Measurements from ENCODE around the gene SYT2.

SYT2 gene

DNA sequence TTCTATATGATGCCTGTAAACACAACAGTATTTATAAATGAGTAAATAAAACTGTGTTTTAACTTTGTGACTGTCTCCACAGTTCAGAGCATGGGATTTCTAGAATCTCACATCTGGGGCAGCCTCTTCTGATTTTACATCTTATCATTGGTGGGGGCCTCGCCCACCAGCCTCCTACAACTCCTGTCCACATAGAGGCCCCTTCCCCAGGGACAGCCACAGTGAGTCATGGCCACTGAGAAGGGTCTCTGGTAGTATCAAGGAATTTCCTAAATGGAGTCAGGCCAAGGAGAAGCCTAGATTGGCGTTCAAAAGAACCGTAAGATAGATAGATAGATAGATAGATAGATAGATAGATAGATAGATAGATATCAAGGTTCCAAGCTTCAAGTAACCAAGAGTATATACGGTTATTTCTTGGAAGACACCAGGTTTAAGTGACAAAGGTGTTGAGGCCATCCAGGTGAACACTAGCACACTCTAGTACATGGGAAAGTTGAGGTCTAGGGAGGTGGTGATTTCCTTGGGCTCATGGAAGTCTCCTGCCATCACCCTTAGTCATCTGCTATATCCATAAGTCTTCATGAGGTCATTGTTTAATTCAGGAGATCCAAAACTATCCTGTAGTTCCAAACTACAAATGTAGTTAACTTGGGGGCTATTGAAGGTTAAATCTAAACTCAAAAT lies 121.6 kb downstream of the SYT2 start:
- DNase-seq: no peak
- H3K9me3 ChIP-seq: no peaks in the 10 kb centered on the region
- TF ChIP-seq CTCF (IDR thresholded peaks at IDR 0.05): no peak
- intact Hi-C loops (cut with DNase I; ENCODE audit: low total_unique reads): no loop called here
- H3K4me3 ChIP-seq: no peak overlapping the region
- no peaks in the 10 kb centered on the region for H3K27me3 ChIP-seq
- peaks cover 16 to 28% (median 23%) of the 10 kb centered on the region in 3 donors for H3K36me3 ChIP-seq
- H3K4me1 ChIP-seq: peaks cover 9 to 94% (median 77%) of the 10 kb centered on the region in 4 donors
- H3K27ac ChIP-seq: peak overlapping the region; percentile 77 to 82

DNA sequence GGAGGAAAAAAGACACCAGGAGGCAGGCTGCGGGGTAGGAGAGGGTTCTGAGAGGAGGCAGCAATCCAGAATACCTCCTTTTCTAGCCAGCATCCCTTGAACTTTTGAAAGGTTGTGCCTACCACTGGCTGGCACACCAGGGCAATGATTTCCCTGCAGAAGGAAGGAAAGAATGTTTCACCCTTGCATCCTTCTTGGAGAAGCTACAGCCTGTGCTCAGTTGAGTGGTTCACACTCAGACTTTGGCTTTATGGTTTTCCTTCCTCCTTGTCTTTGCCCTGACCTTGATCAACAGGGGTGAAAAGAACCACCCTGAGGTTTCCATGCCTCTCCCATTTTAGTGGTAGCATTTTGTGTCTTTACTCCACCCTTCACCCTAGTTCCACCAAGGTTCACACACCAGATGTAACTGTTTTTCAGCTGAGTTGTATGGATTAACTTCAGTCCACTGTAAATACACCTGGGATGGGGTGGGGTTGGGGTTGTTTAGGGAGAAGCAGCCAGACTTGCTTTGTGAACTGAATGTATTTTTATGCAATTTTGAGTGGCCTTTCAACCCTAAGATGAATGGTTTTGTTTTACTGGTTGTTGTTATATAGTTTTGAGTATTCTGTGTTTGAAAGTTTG lies 122.3 kb downstream of the SYT2 start:
- DNase-seq: no peak
- Histone ChIP-seq H3K9me3 (no peaks in the 10 kb centered on the region), H3K4me1 (peaks cover 9 to 91% (median 74%) of the 10 kb centered on the region in 4 donors), H3K36me3 (peaks cover 18 to 32% (median 30%) of the 10 kb centered on the region in 3 donors), H3K27ac (peak overlapping the region; percentile 77 to 82), H3K27me3 (no peaks in the 10 kb centered on the region), H3K4me3 (no peak overlapping the region)
- no peak for TF ChIP-seq CTCF (IDR thresholded peaks at IDR 0.05)
- intact Hi-C loops (cut with DNase I; ENCODE audit: low total_unique reads): no loop called here

DNA sequence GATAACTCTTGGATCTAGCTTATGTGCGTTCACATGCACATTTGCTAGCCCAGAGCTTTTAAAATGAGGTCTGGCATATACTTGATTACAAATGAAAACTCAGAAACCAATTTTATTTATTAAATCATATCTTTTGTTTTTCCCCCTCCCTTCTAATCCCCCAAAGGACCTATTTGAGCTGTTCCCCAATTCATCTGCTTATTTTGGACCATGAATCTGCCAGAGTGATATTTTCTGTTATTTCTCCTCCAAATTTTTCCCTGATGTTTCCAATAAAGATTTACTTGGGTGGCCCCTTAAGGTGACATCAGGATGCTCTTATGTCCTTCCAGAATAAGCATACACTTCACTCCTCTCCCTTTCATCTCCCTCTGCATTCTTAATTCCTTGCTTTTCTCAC lies 123.4 kb downstream of the SYT2 start:
- no peak for DNase-seq
- Histone ChIP-seq H3K36me3 (peaks cover 22 to 41% (median 38%) of the 10 kb centered on the region in 3 donors), H3K27ac (peak overlapping the region; percentile 77 to 82), H3K4me1 (peaks cover 9 to 81% (median 67%) of the 10 kb centered on the region in 4 donors), H3K9me3 (no peaks in the 10 kb centered on the region), H3K4me3 (no peak overlapping the region), H3K27me3 (no peaks in the 10 kb centered on the region)
- TF ChIP-seq CTCF (IDR thresholded peaks at IDR 0.05): no peak
- intact Hi-C loops (cut with DNase I; ENCODE audit: low total_unique reads): no loop called here

DNA sequence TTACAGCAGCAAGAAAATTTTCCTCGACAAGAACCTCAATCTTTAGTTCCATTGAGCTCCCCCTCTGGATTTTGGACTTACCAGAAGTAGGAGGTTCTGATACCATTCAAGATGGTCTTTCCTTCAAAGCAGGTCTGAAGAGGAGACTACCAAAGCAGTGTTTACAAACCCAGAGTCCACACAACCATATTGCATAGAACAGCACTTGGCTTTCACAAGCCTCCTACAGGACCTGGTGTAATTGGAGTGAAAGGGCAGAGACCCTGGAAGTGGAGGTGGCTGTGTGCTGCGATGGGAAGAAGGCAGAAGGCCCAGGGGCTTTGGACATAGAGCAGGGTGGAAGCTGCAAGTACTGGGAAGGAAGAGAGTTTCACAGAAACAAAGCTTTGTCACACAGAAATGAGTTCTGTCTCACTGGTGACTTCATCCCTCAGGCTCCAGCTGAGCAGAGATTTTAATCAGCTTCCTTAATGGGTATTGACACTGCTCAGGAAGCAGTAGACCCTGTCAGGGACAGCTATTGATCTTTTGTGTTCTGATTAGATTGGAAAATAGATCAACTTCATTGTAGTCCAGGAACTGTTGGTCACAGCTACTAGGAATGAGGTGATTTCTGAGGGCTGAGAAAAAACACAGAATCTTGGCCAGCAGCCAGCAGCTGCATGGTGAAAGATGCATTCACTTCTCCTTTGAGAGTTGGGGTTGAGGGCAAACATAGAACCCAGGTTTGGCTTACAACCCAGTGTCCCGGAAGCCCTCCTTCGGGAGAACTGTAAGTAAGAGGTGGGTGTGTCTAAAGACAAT lies 124.0 kb downstream of the SYT2 start:
- Histone ChIP-seq H3K27ac (peak overlapping the region; percentile 77 to 82), H3K36me3 (peaks cover 29 to 47% (median 37%) of the 10 kb centered on the region in 3 donors), H3K9me3 (no peaks in the 10 kb centered on the region), H3K4me1 (peaks cover 9 to 76% (median 62%) of the 10 kb centered on the region in 4 donors), H3K4me3 (no peak overlapping the region), H3K27me3 (no peaks in the 10 kb centered on the region)
- DNase-seq: peak; percentile 55 to 75
- no peak for TF ChIP-seq CTCF (IDR thresholded peaks at IDR 0.05)
- intact Hi-C loops (cut with DNase I; ENCODE audit: low total_unique reads): no loop called here

- H3K36me3 ChIP-seq: peaks cover 36 to 54% (median 44%) of the 10 kb centered on the region in 3 donors
- no peaks in the 10 kb centered on the region for H3K9me3 ChIP-seq
- TF ChIP-seq CTCF (IDR thresholded peaks at IDR 0.05): no peak
- DNase-seq: no peak
- peaks cover 9 to 69% (median 62%) of the 10 kb centered on the region in 4 donors for H3K4me1 ChIP-seq
- H3K27ac ChIP-seq: peak overlapping the region; percentile 77 to 82
- intact Hi-C loops (cut with DNase I; ENCODE audit: low total_unique reads): no loop called here
- H3K27me3 ChIP-seq: no peaks in the 10 kb centered on the region
- H3K4me3 ChIP-seq: no peak overlapping the region
Observed at GRCh38 chr1:202585590-202585933, 124.7 kb downstream of the SYT2 start.
